ENCODE measurements around the gene CCDC126.
"Not testable (repeated sequence)": the region's sequence is repeated elsewhere in the genome, so short reads cannot be mapped to it uniquely, and the experiment has no call there.

The CCDC126 gene

DNA sequence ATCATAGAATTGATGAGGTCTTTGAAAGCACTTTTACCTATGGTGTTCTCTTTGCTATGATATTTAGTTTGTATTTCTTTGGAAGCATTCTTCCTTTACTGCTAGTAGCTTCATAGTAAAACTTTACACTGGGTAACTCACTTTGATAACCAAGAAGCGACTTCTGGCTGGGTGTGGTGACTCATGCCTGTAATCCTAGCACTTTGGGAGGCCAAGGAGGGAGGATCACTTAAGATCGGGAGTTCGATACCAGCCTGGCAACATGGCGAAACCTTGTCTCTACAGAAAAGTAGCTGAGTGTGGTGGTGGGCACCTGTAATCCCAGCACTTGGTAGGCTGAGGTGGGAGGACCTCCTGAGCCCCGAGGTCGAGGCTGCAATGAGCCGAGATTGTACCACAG, 36.2 kb downstream of the CCDC126 start:
- no peak for DNase-seq

DNA sequence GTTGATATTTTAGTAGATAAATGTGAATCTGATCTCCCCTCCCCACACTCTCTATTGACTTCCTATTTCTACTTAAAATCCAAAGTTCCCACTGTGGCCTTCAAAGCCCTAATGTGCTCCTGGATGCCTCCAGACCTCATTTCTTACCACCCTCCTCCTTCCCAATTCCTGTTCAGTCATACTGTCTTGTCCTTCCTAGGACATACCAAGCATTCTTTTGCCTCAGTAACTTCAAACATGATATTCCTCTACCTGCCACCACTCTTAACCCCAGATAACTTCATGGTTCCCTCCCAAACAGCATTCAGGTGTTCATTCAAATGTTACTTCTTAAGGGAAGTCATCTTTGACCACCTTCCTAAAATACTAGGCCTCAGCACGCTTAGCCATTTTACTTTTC, 48.6 kb downstream of the CCDC126 start:
- no peak for DNase-seq

DNA sequence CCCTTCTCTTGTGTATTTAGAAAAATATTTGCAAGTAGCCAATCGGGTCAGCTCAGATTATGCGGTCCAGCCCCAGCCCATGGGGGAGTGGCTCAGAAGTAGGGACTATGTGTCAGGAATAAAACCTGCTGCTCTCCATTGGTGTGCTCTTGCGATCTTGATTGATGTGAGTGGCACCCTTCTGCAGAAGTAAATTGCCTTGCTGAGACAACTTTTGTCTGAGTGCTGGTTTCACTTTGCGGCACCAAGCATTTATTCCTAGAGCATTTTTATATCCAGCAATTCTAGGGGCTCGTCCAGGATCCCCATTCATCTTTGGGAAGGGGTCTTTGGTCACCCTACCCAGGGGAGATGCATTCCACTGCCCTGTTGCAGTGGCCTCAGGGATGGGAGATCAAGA, 56.8 kb downstream of the CCDC126 start:
- DNase-seq = no peak

DNA sequence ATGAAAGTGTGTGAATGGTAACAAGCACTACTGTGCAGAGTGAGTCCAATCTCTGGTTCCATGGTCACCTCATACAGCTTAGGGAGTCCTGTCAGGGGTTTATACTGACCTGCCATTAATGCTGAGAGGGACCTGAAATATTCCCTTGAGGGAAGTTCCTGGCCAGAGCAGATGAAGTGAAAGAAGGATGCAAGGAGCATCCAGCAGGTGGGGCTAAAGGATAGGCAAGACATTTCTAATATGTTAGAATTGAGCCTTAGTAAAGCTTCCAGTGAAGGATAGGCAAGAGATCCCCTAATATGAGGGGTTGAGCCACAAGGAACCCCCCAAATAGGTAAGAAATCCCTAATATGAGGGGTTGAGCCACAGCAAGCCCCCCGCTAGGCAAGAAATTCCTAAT, 57.3 kb downstream of the CCDC126 start:
- peak; percentile 4 for DNase-seq

DNA sequence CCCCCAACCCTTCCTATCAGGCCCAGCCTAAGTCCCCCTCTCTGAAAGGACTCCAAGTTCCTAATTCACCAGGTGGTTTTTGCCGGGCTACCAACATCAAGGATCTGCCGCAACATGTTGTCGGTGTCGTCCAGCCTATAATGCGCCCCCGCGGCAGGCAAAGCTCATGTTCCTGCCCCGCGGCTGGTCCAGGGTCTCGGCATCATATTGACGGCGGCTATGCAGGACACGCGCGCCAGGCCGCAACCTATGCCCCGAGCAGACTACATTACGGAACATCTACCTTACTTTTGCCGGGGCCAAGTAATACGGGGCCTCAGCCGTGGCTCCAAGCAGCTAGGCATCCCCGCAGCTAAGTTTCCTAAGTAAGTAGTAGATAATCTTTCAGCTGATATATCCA, 58.3 kb downstream of the CCDC126 start:
- no peak for DNase-seq

DNA sequence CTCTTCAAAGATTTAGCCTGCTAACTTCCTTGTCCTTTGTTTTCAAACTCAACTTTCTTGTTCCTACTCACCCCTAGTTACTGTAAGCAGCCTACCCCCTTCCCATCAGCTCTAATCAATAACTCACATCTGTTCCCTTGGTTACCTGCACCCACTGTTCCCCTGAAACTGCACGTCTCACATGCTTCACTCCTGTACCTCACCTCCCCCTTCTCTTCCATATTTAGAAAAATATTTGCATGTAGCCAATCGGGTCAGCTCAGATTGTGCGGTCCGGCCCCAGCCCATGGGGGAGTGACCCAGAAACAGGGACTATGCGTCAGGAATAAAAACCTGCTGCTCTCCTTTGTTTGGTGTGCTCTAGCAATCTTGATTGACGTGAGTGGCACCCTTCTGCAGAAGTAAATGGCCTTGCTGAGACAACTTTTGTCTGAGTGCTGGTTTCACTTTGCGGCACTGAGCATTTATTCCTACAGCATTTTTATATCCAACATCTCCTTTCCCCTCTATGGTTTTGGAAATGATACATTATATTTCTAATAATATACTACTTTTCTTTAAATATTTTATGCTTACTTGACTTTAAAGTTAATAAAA, 61.7 kb downstream of the CCDC126 start:
- no peak for DNase-seq

DNA sequence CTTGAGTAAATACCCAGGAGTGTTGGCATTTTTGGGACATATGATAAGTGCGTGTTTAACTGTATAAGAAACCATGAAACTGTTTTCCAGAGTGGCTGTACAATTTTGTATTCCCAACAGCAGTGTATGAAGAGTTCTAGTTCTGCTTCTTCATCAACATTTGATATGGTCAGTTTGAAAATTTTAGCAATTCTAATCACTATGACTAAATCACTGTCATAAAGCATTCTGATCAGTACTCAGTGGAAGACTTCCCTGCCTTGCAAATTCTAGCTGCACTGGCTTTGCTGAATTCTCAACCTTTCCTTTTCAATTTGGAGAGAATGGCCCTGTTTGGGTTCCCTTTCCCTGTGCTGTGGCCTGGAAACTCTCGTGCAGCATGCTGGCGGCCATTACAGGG, 64.2 kb downstream of the CCDC126 start:
- no peak for DNase-seq

DNA sequence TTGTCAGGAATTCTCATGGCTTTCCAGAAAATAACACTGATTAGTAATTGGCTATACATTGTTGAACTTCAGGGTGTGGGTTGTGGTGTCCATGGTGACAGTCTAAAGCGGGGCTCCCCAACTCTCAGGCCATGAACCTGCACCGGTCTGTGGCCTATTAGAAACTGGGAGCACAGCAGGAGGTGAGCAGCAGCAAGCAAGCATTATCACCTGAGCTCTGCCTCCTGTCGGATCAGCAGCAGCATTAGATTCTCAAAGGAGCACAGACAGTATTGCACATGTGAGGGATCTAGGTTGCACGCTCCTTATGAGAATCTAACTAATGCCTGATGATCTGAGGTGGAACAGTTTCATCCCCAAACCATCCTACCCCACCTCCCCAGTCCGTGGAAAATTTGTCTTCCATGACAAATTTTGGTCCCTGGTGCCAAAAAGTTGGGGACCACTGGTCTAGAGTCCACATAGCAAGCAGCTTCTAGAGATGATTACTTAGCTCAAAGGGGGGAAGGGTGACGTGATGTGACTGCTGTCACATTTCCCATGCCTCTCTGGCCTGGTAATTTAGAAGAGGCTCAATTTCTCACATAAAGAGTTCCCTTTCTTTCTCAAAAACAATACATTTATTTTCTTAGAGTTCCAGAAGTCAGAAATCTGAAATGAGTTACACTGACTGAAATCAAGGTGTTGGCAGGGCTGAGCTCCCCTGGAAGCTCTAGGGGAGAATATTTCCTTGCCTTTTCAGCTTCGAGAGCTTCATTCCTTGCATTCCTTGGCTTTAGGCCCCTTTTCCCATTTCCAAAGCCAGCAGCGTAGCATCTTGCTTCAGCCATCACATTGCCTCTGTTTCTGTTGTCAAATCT, 65.2 kb downstream of the CCDC126 start:
- no peak for DNase-seq

DNA sequence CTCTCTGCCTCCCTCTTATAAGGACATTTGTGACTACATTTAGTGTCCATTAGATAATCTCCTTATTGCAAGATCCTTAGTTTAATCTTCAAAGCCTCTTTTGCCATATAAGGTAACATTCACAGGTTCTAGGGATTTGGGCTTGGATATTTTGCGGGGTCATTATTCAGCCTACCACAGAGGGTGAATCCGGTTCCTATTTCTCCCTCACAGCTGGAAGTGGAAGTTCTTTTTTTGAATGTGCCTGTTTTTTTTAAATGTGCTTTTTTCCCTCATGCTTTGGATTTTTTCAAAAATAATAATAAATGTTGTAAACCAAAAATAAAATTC, 65.8 kb downstream of the CCDC126 start:
- no peak for DNase-seq

DNA sequence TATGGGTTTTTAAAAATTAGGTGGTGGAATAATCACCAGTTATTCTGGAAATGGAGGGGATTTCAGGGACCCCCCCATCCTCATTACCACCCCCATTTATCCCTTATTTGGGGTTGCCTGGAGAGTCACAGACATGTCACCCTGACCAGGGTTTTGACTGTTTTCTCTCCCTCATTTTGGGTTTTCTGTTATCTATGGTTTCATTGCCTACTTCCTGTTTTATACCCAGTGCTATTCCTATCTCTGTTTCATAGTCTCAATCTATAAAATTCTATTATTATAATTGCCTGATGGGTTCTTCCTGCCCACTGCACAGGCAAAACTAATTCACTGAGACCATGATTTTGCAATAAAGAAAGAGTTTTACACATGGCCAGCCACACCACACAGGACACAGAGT, 66.9 kb downstream of the CCDC126 start:
- no peak for DNase-seq

DNA sequence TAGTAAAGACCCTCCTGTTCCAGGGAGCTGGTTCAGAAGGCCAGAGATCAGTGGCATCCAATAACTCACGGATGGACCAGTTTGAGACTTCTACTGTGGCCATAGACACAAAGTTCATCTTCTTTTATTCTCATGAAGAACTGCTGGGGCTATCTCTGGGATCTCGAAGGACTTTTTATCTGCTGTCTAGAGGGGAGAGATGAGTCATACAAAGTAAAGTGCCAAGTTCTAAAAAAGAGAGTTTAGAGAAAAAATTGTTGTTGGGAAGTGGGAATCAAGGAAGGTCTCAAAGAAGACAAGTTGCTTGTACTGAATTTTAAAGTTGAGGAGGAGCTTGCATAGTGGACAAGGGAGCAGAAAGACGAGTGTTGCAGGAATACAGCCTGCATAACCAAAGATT, 74.9 kb downstream of the CCDC126 start:
- DNase-seq = no peak

DNA sequence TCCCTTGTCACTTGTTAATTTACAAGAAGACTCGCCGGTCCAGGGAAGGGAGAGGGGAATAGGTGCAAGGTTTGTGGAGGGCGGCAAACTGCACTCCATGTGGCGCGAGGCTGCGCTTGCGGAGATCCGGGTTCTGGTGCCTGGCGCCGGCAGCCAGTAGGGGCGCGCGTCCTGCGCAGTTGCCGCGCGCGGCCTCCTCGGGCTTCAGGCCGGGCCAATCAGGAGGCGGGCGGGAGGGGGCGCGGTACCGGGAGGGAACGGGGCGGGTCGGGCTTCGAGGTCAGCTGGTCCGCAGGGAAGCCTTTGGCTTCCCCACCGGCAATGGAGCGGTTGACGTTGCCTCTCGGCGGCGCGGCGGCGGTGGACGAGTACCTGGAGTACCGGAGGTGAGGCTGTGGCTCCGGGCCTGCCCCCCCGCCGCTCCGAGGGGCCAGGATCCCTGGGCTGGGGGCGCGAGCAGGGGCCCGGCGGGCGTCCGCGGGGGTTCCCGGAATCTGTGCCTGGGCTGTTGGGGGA, 82.8 kb downstream of the CCDC126 start, which contains the start of gene FAM221A:
TSS of gene FAM221A (plus strand) at position 302 of the 516 bp plus-strand sequence. CDS start at position 322, 20 bp downstream.
- peak; percentile 88 for DNase-seq

DNA sequence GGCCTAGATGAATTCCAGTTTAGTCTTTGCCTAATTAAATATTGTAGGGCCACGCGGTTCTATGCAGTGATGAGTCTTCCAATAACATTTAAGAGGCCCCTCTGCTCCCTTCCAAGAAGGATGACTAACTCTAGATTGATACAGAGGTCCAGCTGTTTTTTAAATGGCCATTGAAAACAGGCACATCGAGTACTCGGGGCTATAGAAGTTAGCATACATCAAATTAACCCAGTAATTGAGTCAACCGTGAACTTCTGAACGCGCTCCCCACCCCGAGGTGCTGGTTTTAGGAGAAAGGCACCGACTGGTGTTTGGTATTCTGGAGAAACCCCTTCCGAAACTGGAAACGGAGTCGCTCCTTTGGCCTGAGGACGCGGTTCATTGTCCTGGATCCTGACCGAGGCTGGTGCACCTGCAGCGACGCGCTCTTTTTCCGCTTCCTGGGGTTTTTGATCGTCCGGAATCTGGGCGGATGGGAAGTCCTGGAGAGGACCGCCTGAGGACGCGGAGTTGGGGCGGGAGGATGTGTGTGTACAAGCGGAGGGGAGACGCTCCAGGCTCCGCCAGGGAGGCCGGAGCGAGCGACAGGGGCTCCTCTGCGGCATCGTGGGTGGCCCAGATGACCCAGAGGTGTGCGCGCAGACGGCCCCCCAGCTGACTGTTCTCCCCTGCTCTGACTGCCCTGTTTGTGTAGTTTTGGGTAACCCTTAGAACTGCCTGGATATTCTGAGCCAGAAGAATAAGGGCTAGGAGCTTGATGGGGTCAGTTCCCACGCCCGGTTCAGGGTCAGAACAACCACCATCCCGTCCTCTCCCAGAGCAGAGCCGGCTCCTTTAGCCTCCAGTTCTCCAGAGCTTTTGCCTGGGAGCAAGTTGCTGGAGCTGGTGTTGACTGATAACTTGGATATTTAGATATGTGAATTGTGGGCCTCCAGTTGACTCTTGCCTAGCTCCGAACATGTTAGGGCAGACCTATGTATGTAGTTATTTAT, 83.5 kb downstream of the CCDC126 start:
- peak; percentile 58 for DNase-seq

DNA sequence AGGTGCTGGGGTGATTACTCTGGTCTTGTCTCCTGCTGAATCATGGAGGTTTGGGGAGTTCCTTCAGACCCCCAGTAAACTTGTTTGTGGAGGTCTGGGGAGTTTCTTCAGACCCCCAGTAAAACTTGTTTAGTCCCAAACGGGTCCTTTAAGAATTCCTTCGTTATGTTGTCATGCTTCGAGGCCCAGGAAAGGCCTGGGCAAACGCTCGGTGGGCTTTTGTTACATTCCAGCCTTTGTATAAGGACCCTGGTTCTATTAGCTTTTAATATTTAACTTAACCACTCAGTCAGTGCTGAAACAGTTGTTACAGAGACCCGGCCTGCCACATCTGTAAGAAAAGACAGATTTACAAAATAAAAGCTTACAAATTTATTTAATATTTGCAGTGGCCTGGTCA, 86.9 kb downstream of the CCDC126 start:
- DNase-seq = not testable (repeated sequence)

DNA sequence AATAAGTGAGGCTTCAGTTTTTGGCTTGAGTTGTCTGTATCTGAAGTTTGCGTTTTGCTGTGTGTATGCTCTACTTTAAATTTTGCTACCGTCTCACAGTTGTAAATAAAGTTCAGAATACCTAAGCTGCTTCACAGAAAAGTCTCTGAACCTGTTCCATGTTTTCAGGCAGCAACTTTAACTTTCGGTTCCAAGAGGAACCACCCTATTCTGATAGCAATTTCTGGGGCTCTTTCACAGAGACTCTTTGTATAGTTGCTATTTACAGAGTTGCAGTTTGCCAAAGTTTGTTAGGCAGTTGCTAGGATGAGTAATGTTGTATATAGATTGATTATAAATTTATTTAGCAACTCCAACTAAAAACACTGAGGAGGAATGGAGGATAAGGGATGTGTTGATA, 88.5 kb downstream of the CCDC126 start:
- DNase-seq = no peak

DNA sequence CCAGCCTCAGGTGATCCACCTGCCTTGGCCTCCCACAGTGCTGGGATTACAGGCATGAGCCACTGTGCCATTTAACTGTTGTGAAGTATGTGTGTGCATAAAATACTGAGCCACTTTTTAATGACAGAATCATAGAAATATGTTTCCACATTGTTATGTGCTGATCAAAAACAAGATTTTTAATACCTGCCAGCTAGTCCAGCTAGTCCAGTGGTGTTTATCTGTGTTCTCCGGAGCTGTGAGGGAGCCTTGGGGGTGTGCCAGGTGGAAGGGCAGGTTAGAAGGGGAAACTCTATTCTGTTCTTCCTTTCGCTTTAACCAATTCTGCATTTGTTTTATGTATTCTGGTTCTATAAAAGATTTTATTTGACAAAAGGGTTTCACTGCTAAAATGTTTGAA, 89.8 kb downstream of the CCDC126 start:
- no peak for DNase-seq

DNA sequence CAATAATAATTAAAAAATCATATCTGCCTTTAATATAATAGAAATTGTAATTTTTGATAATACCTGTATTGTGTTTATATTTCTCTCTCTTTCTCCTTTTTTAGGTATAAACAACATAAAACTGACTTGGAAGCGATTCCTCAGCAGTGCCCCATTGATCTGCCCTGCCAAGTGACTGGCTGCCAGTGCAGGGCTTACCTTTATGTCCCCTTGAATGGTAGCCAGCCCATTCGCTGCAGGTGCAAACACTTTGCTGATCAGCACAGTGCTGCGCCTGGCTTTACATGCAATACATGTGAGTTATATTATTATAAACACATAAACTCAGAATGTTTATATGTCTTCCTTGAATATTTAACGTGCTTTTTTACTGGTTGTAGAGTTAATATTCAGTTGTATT, 92.0 kb downstream of the CCDC126 start:
- no peak for DNase-seq

DNA sequence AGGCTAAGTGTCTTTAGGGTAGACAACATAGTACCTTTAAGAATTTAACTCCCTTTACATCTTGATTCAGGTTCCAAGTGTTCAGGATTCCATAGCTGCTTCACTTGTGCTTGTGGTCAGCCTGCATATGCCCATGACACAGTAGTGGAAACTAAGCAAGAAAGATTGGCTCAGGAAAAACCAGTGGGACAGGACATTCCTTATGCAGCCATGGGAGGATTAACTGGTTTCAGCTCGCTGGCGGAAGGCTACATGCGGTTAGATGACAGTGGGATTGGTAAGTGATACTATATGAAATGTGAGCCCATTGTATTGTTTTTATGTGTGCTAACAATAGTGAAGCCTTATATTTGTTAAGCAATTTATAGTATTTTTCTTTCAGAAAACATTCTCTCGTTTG, 94.1 kb downstream of the CCDC126 start:
- DNase-seq = no peak

DNA sequence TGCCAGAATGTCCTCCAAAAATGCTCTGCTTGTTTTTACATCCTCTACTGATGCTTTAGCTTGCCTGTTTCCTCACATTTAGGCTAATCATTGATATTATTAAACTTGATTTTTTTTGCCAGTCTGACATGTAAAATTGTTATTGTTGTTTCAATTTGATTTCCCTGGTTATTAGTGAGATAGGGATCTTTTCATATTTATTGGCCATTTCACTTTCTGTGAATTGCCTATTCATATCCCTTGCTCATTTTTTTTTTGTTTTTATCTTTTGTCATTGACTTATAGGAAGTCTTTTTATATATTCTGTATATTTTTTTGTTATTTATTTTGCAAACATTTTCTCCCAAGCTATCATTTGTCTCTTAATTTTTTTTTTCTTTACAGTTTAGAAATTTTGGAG, 96.0 kb downstream of the CCDC126 start:
- no peak for DNase-seq

All from activated CD4-positive, alpha-beta T cell treated with anti-CD3 and anti-CD28 coated beads, Interleukin-10, Interleukin-2, amounts not matched to agents 100 ng/mL and 50 ng/mL, durations not matched to agents 16 hours and 8 hours (primary cell).